Measurements from ENCODE around the gene SCARB1. TPM values are rescaled to one million over a fixed set of nuclear protein-coding genes. Genes with fewer than 3 reads are reported as not detected.
A peak's percentile ranks its signal among the peaks of the same experiment; 100 is the strongest.

Gene SCARB1
- total RNA-seq, 1 donor from 2014 or later = 44.5 TPM

DNA sequence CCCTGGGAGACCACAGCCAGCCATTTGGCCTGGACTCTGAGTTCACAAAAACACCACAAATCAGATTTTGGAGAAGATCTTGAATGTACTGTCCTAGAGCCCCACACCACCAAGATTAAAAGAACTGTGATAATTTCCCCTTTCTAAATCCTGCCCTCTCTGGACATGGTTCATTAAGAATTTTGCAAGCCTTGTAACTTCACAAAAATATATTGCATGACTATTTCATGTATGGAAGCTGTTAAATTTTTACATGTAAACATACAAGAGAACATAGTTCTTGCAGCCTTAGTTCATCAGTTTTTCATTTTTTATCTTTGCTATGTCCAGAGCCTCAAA is 97.0 kb downstream of the SCARB1 start:
- H3K9me3 Mint-ChIP-seq (ENCODE audit: unreplicated experiment) = peaks cover 11% of the 10 kb centered on the region
- H3K27ac Mint-ChIP-seq (ENCODE audit: unreplicated experiment) = peak overlapping the region; percentile 98
- no peaks in the 10 kb centered on the region for H3K79me2 ChIP-seq (ENCODE audit: insufficient read depth, low read length)
- H3K9me3 ChIP-seq (ENCODE audit: insufficient read depth, low read depth, low read length) = peaks cover 9% of the 10 kb centered on the region
- TF ChIP-seq EZH2 (IDR thresholded peaks at IDR 0.05; ENCODE audit: insufficient read depth, low read length) = no peak
- TF ChIP-seq, protein P1, sequence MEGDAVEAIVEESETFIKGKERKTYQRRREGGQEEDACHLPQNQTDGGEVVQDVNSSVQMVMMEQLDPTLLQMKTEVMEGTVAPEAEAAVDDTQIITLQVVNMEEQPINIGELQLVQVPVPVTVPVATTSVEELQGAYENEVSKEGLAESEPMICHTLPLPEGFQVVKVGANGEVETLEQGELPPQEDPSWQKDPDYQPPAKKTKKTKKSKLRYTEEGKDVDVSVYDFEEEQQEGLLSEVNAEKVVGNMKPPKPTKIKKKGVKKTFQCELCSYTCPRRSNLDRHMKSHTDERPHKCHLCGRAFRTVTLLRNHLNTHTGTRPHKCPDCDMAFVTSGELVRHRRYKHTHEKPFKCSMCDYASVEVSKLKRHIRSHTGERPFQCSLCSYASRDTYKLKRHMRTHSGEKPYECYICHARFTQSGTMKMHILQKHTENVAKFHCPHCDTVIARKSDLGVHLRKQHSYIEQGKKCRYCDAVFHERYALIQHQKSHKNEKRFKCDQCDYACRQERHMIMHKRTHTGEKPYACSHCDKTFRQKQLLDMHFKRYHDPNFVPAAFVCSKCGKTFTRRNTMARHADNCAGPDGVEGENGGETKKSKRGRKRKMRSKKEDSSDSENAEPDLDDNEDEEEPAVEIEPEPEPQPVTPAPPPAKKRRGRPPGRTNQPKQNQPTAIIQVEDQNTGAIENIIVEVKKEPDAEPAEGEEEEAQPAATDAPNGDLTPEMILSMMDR (IDR thresholded peaks at IDR 0.05; ENCODE audit: insufficient read depth, low read depth, low read length) = no peak
- FAIRE-seq (no peak), DNase-seq (ENCODE audit: low read depth) (no peak)
- H3K4me1 Mint-ChIP-seq (ENCODE audit: low read depth, unreplicated experiment) = peaks cover 55% of the 10 kb centered on the region
- peak overlapping the region; percentile 12 for H3K4me3 Mint-ChIP-seq (ENCODE audit: unreplicated experiment)
- H3K9ac ChIP-seq (ENCODE audit: low read length) = no peak overlapping the region
- no peak overlapping the region for H3K4me3 ChIP-seq (ENCODE audit: insufficient read depth, low read depth, low read length)
- no peak overlapping the region for H3K4me2 ChIP-seq (ENCODE audit: low read length)
- peaks cover 5% of the 10 kb centered on the region for H3K36me3 Mint-ChIP-seq (ENCODE audit: low read depth, unreplicated experiment)
- no peak overlapping the region for H2AFZ ChIP-seq (ENCODE audit: low read depth, low read length)
- no peak overlapping the region for H3K27ac ChIP-seq (ENCODE audit: low read depth, low read length)
- H3K27me3 ChIP-seq (ENCODE audit: insufficient read depth, low read length) = no peaks in the 10 kb centered on the region
- H4K20me1 ChIP-seq (ENCODE audit: insufficient read depth, low read length) = no peaks in the 10 kb centered on the region
- H3K4me1 ChIP-seq (ENCODE audit: insufficient read depth, low read length) = peaks cover 33% of the 10 kb centered on the region
- H3K27me3 Mint-ChIP-seq (ENCODE audit: low read depth, unreplicated experiment) = no peaks in the 10 kb centered on the region
- no peaks in the 10 kb centered on the region for H3K36me3 ChIP-seq (ENCODE audit: insufficient read depth, low read length)

DNA sequence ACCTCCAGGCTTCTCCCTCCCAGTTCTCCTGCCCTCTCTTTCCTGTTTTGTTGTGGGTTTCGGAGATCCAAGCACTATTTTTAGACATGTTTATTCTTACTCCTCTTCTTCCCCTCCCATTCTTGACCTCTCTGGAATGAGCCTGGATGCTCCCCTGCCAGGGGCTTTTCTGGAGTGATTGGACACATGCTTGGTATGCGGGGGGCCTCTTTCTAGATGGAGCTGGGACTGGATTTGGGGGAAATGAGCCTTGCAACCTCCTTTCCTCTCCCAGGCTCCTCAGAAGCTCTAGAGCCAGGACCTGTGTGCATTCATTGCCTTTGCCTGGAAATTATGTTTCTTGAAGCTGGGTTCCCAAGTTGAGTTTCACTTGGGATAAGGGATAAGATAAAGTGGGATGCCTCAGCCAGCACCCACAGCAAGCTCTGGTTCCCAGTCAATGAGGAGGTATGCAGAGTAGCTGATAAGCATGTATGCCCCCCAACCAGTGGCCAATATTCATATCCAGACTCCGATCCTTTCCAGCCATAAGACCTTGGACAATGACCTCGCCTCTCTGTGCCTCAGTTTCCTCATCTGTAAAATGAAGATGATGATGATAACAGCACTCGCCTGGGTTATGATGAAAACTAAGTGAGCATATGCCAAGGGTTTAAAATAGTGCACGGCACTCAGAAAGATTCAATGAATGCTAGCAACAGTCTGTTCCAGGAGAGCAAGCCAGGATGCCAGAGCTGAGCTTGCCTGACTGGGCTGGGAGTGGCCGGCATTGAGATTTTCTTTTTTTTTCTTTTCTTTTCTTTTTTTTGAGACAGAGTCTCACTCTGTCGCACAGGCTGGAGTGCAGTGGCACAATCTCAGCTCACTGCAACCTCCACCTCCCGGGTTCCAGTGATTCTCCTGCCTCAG is 97.8 kb downstream of the SCARB1 start:
- Histone ChIP-seq H2AFZ (ENCODE audit: low read depth, low read length) (no peak overlapping the region), H3K27me3 (ENCODE audit: insufficient read depth, low read length) (no peaks in the 10 kb centered on the region), H3K36me3 (ENCODE audit: insufficient read depth, low read length) (no peaks in the 10 kb centered on the region), H3K9ac (ENCODE audit: low read length) (peak overlapping the region; percentile 38), H3K27ac (ENCODE audit: low read depth, low read length) (peak overlapping the region; percentile 42), H4K20me1 (ENCODE audit: insufficient read depth, low read length) (no peaks in the 10 kb centered on the region), H3K4me1 (ENCODE audit: insufficient read depth, low read length) (peaks cover 33% of the 10 kb centered on the region), H3K4me3 (ENCODE audit: insufficient read depth, low read depth, low read length) (no peak overlapping the region), H3K79me2 (ENCODE audit: insufficient read depth, low read length) (no peaks in the 10 kb centered on the region), H3K4me2 (ENCODE audit: low read length) (peak overlapping the region; percentile 23), H3K9me3 (ENCODE audit: insufficient read depth, low read depth, low read length) (peaks cover 9% of the 10 kb centered on the region)
- no peak for TF ChIP-seq EZH2 (IDR thresholded peaks at IDR 0.05; ENCODE audit: insufficient read depth, low read length)
- TF ChIP-seq, protein P1 (IDR thresholded peaks at IDR 0.05; ENCODE audit: insufficient read depth, low read depth, low read length) = no peak
- DNase-seq (ENCODE audit: low read depth) (peak; percentile 52), FAIRE-seq (no peak)
- Mint-ChIP-seq H3K4me3 (ENCODE audit: unreplicated experiment) (peak overlapping the region; percentile 40), H3K27me3 (ENCODE audit: low read depth, unreplicated experiment) (no peaks in the 10 kb centered on the region), H3K9me3 (ENCODE audit: unreplicated experiment) (peaks cover 13% of the 10 kb centered on the region), H3K36me3 (ENCODE audit: low read depth, unreplicated experiment) (peaks cover 5% of the 10 kb centered on the region), H3K4me1 (ENCODE audit: low read depth, unreplicated experiment) (peaks cover 55% of the 10 kb centered on the region), H3K27ac (ENCODE audit: unreplicated experiment) (peak overlapping the region; percentile 98)

Data from astrocyte (in vitro differentiated cells and primary cell).